WERI-Rb-1 (cell line): ENCODE measurements around the gene PON3.

Experiments
- DNase-seq: peaks from one replicate; pipeline ENCODE4 v3.0.0-alpha.2; 2020
- H3K27ac ChIP-seq: fragments of 250-450 bp; sonication (Bioruptor Pico); 2 replicates; pipeline ENCODE4 v1.5.1; 2020; ENCODE audit warnings: mild to moderate bottlenecking, moderate library complexity
- H3K27me3 ChIP-seq: fragments of 250-450 bp; sonication (Bioruptor Pico); 2 replicates; pipeline ENCODE4 v1.5.1; 2021; ENCODE audit warnings: mild to moderate bottlenecking, low read depth, moderate library complexity; ENCODE audit not compliant: insufficient read depth, severe bottlenecking
- H3K36me3 ChIP-seq: fragments of 250-450 bp; sonication (Bioruptor Pico); 2 replicates; pipeline ENCODE4 v1.5.1; 2020; ENCODE audit warnings: mild to moderate bottlenecking, moderate library complexity
- H3K4me3 ChIP-seq: 2 replicates; pipeline ENCODE4 v1.5.1; 2011; ENCODE audit warnings: low read depth, mild to moderate bottlenecking, control low read depth, low read length
- H3K9me3 ChIP-seq: fragments of 250-450 bp; sonication (Bioruptor Pico); 2 replicates; pipeline ENCODE4 v1.5.1; 2021; ENCODE audit warnings: mild to moderate bottlenecking, moderate library complexity; ENCODE audit not compliant: severe bottlenecking
- TF ChIP-seq, protein P1 (sequence below): IDR thresholded peaks from 2 replicates; pipeline ENCODE4 v1.5.1; 2011; ENCODE audit warnings: low read depth, mild to moderate bottlenecking, control low read depth, inconsistent platforms, low read length

The PON3 gene

DNA sequence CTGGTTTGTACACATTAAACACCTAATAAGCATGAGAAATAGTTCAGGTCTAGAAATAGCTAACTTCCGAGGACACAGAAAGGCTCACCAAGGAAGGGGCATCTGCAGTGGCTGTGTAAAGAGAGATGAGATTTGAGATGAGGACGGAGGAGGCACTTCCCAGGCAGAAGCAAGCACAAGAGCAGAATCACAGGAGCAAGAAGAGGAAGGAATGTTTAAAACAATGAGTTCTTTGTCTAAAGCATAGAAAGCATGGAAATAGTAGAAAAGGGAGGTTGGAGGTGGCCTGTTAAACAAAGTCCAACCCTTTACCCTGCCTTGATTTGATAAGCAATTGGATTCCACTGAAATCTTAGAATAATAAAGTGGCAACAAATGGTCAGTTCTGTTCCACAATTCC lies 11.6 kb upstream of the PON3 start:
- Histone ChIP-seq H3K4me3 (no peak overlapping the region), H3K9me3 (no peaks in the 10 kb centered on the region), H3K27me3 (no peaks in the 10 kb centered on the region), H3K36me3 (no peaks in the 10 kb centered on the region; the same call in 1 of the 2 replicates), H3K27ac (no peak overlapping the region)
- DNase-seq: no peak
- TF ChIP-seq, protein P1, sequence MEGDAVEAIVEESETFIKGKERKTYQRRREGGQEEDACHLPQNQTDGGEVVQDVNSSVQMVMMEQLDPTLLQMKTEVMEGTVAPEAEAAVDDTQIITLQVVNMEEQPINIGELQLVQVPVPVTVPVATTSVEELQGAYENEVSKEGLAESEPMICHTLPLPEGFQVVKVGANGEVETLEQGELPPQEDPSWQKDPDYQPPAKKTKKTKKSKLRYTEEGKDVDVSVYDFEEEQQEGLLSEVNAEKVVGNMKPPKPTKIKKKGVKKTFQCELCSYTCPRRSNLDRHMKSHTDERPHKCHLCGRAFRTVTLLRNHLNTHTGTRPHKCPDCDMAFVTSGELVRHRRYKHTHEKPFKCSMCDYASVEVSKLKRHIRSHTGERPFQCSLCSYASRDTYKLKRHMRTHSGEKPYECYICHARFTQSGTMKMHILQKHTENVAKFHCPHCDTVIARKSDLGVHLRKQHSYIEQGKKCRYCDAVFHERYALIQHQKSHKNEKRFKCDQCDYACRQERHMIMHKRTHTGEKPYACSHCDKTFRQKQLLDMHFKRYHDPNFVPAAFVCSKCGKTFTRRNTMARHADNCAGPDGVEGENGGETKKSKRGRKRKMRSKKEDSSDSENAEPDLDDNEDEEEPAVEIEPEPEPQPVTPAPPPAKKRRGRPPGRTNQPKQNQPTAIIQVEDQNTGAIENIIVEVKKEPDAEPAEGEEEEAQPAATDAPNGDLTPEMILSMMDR: no peak

DNA sequence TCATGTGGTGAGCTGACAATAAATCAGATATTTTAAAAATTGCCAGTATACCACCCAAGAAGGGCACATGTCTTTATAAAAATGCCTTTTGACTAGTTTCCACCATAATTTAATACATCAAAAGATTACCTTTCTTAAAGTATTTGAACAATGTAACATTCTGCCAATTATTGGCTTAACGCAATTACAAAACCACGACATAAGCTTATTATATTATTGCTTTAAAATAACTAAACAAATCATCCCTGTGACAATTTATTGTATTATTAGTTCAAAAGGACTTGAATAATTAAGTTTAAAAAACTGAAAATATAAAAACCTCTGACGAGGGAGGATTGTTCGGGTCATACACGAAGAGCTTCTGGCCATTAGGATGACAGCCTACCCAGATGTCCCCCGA lies 9.6 kb upstream of the PON3 start:
- no peak overlapping the region for H3K27ac ChIP-seq
- H3K27me3 ChIP-seq: no peaks in the 10 kb centered on the region
- no peak overlapping the region for H3K4me3 ChIP-seq
- TF ChIP-seq, protein P1: no peak
- no peak for DNase-seq
- no peaks in the 10 kb centered on the region for H3K9me3 ChIP-seq
- H3K36me3 ChIP-seq: no peaks in the 10 kb centered on the region; the same call in 1 of the 2 replicates

DNA sequence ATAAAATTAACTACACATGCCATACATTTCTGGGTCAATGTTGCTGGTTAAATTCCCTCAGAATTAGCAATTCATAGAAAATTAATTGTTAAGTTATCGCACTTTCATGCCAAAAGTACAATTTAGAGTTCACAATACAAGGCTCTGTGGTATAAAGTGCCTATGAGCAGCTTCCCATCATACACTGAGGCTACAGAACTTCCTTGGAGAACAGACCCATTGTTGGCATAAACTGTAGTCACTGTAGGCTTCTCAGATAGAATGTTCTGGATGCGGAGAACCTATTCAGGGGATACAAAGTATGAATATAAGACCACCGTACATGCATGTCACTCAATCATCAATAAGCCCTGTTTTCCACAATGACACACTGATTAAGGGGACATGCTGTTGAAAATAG lies 9.0 kb upstream of the PON3 start:
- Histone ChIP-seq H3K9me3 (no peaks in the 10 kb centered on the region), H3K36me3 (no peaks in the 10 kb centered on the region; the same call in 1 of the 2 replicates), H3K27me3 (no peaks in the 10 kb centered on the region), H3K27ac (no peak overlapping the region), H3K4me3 (no peak overlapping the region)
- no peak for DNase-seq
- TF ChIP-seq, protein P1: no peak

DNA sequence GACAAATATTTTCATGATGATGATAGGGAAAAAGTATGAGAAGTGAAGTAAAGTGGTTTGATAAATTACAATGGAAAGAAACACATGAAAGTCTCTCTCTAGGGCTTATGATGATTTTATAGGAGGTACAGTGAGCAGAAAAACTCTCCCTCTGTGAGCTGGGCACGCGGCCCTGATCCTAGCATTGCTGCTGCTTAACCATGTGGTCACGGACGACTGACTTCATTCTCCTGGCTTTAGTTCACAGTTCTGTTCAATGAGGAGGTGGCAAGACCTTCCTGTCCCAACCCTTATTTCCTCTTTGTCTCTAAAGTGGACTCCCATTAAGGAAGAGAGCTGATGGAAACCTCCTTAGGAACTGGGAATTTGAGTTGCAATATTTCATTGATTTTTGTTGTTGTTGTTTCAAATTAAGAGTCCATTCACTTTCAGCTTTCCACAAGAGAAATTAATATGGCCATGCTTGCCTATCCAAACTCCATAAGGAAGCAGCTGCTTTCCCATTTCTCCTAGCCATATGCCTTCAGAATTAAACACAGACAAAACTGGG lies 8.2 kb upstream of the PON3 start:
- no peak overlapping the region for H3K4me3 ChIP-seq
- TF ChIP-seq, protein P1: no peak
- no peaks in the 10 kb centered on the region; the same call in 1 of the 2 replicates for H3K36me3 ChIP-seq
- peak; percentile 15 for DNase-seq
- no peaks in the 10 kb centered on the region for H3K9me3 ChIP-seq
- H3K27me3 ChIP-seq: no peaks in the 10 kb centered on the region
- H3K27ac ChIP-seq: no peak overlapping the region

DNA sequence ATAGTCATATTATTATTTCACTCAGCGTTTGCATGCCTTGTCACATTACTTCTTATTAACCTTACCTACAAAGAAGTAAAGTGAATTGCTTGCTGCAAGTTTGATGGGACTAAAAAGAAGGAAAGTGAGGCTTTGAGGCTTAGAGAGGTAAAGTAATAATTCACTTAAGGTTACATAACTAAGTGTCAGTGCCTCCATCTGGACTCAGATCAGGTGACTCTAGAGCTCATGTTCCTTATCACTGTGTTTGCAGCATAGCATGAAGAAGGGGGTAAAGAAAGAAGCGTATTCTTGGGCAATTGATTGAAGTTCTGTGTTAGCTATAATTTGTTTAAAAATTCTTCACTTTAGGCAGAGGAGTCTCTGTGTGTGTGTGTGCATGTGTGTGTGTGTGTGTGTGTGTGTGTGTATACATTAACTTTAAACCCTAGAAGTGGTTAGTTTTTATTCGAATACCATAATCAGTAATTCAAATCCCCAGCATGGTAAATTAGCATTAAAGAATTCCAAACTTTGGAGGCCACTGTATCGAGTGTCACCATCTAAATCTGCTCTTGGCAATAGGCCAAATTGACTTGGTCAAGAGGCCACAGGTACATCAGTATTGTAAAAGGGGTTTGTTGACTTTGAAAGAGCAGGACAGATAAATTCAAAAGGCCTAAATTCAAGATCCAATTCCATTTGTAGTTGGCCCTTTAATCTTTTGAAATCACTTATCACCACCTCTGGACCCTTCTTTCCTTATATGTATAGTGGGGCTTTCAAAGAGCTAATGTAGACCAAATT lies 2.2 kb upstream of the PON3 start:
- H3K27me3 ChIP-seq: no peaks in the 10 kb centered on the region
- H3K9me3 ChIP-seq: no peaks in the 10 kb centered on the region
- DNase-seq: peak; percentile 16
- H3K4me3 ChIP-seq: no peak overlapping the region
- H3K27ac ChIP-seq: no peak overlapping the region
- TF ChIP-seq, protein P1: no peak
- no peaks in the 10 kb centered on the region for H3K36me3 ChIP-seq

DNA sequence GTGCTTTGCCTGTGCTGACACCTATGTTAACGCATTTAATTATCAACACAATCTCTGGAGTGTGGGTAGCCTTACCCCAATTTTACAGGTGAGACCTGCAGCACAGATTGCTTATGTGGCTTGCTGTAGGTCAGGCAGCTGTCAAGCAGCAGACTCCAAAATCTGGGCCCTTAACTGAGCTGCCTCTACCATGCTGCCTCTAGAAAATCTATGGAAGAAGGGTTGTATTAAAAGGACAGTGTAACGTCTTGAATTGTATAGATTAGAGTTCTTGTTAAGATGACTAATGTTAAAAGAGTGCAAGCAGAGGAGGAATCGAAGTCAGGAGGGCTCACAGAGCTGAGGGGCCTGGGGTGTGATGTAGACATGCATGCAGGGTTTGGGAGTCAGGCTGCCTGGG lies 1.2 kb upstream of the PON3 start:
- DNase-seq: no peak
- Histone ChIP-seq H3K36me3 (no peaks in the 10 kb centered on the region), H3K9me3 (no peaks in the 10 kb centered on the region), H3K27me3 (no peaks in the 10 kb centered on the region), H3K4me3 (no peak overlapping the region), H3K27ac (no peak overlapping the region)
- TF ChIP-seq, protein P1: no peak
